HUES6 (cell line): ENCODE data around the gene ARFGEF3.
"Not testable (repeated sequence)": the region's sequence is repeated elsewhere in the genome, so short reads cannot be mapped to it uniquely, and the experiment has no call there.

Source experiments
- H3K27ac ChIP-seq: 2 replicates; pipeline ENCODE4 v1.7.0; 2013; ENCODE audit warnings: low read depth, mild to moderate bottlenecking, low read length, inconsistent platforms
- H3K27me3 ChIP-seq: 2 replicates; pipeline ENCODE4 v1.6.1; 2013; ENCODE audit warnings: low read length; ENCODE audit not compliant: control insufficient read depth, insufficient read depth
- H3K36me3 ChIP-seq: 2 replicates; pipeline ENCODE4 v1.6.1; 2013; ENCODE audit warnings: low read length; ENCODE audit not compliant: control insufficient read depth, insufficient read depth
- H3K4me1 ChIP-seq: 2 replicates; pipeline ENCODE4 v1.6.1; 2013; ENCODE audit warnings: low read length; ENCODE audit not compliant: control insufficient read depth, insufficient read depth
- H3K4me3 ChIP-seq: 2 replicates; pipeline ENCODE4 v1.5.1; 2013; ENCODE audit warnings: low read depth, low read length
- H3K9ac ChIP-seq: one replicate; pipeline ENCODE4 v1.6.1; 2013; ENCODE audit warnings: mild to moderate bottlenecking, low read length
- H3K9me3 ChIP-seq: 2 replicates; pipeline ENCODE4 v1.6.1; 2013; ENCODE audit warnings: low read depth, low read length; ENCODE audit not compliant: control insufficient read depth, insufficient read depth

Gene ARFGEF3

GRCh38 chr6:138278326-138278725 lies 116.6 kb downstream of the ARFGEF3 start:
- Histone ChIP-seq H3K4me3 (no peak overlapping the region), H3K27ac (no peak overlapping the region)

DNA sequence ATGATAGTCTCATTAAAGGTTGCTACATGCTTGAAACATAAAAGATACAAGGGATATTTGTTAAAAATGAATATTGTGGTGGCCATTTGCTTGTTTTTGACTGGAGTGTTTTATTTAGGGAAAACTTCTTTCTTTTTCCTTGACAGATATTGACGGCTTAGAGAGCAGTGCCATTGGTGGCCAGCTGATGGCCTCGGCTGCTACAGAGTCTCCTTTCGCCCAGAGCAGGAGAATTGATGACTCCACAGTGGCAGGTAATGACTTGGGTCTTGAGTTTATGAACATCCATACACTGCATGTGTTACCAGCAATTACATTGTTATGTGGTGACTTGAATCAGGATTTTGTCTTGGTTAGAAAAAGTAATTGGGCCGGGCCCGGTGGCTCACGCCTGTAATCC lies 124.1 kb downstream of the ARFGEF3 start:
- Histone ChIP-seq H3K4me1 (no peaks in the 10 kb centered on the region), H3K27me3 (no peaks in the 10 kb centered on the region), H3K27ac (no peak overlapping the region)

More at GRCh38 chr6:138278326-138278725, 116.6 kb downstream of the ARFGEF3 start:
- H3K9ac ChIP-seq = no peak overlapping the region
- H3K27me3 ChIP-seq = no peaks in the 10 kb centered on the region
- peaks cover 4% of the 10 kb centered on the region; the same call in 1 of the 2 replicates for H3K36me3 ChIP-seq
- H3K4me1 ChIP-seq = no peaks in the 10 kb centered on the region
- H3K9me3 ChIP-seq = no peaks in the 10 kb centered on the region

DNA sequence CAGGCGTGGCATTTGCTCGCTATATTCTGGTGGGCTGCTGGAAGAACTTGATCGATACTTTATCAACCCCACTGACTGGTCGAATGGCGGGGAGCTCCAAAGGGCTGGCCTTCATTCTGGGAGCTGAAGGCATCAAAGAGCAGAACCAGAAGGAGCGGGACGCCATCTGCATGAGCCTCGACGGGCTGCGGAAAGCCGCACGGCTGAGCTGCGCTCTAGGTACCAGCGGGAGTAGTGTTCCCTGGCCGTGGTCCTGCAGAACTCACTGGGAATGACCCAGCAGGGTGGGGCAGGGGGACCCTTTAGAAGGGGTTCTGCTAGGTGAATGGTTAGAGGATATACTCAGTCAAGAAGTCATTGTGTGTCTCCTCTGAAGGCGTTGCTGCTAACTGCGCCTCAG lies 125.0 kb downstream of the ARFGEF3 start:
- Histone ChIP-seq H3K4me1 (peaks cover 4% of the 10 kb centered on the region; the same call in 1 of the 2 replicates), H3K27ac (no peak overlapping the region), H3K9me3 (no peaks in the 10 kb centered on the region)

More for the DNA sequence above, 124.1 kb downstream of the ARFGEF3 start:
- Histone ChIP-seq H3K9ac (no peak overlapping the region), H3K4me3 (no peak overlapping the region), H3K36me3 (peaks cover 12% of the 10 kb centered on the region; the same call in 1 of the 2 replicates), H3K9me3 (no peaks in the 10 kb centered on the region)

DNA sequence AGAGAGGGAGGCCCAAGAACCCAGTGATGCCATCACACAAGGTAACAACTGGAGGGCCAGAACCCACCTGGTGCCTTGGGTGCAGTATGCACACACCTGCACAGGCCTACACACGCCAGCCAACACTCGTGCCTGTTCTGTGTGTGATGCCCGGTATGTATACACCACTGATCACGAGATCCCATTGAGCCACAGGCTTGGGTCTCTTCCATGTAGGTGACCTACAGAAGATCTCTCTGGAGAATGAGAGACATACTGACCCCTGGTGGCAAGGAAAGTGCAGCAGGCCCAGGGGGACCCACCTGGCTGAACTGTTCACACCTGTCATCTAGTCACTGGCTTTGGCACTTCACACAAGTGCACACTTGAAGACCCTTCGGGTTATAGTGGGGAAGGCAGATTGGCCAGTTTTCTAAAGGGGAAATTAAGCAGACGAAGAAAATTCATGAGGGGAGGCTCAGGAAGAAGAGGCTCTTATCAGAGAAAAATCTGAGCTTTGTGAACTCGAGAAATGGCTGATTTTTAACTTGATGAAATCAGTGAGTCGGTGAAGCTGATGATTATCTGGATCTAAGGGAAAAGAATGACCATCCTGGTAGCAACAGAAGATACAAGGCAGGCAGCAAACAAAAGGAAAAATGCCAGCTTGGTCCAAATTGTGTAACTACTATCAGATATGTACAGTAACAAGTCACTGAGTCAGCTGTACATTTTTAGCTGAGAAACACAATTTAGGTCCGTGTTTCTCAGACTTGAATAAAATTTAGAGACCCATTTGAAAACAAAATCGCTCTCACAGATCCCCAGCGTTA lies 125.6 kb downstream of the ARFGEF3 start:
- H3K27me3 ChIP-seq = no peaks in the 10 kb centered on the region
- H3K4me3 ChIP-seq = no peak overlapping the region
- H3K9me3 ChIP-seq = no peaks in the 10 kb centered on the region
- H3K4me1 ChIP-seq = peaks cover 4% of the 10 kb centered on the region; the same call in 1 of the 2 replicates
- H3K36me3 ChIP-seq = peaks cover 12% of the 10 kb centered on the region; the same call in 1 of the 2 replicates
- no peak overlapping the region for H3K27ac ChIP-seq
- no peak overlapping the region for H3K9ac ChIP-seq

More for the DNA sequence above, 125.0 kb downstream of the ARFGEF3 start:
- H3K27me3 ChIP-seq = no peaks in the 10 kb centered on the region
- peaks cover 12% of the 10 kb centered on the region; the same call in 1 of the 2 replicates for H3K36me3 ChIP-seq
- H3K9ac ChIP-seq = no peak overlapping the region
- no peak overlapping the region for H3K4me3 ChIP-seq

GRCh38 chr6:138288428-138289085 lies 126.8 kb downstream of the ARFGEF3 start:
- H3K4me1 ChIP-seq, H3K27me3 ChIP-seq, H3K27ac ChIP-seq, H3K9ac ChIP-seq, H3K9me3 ChIP-seq, H3K4me3 ChIP-seq: not testable (repeated sequence)
- H3K36me3 ChIP-seq = peaks cover 12% of the 10 kb centered on the region; the same call in 1 of the 2 replicates

DNA sequence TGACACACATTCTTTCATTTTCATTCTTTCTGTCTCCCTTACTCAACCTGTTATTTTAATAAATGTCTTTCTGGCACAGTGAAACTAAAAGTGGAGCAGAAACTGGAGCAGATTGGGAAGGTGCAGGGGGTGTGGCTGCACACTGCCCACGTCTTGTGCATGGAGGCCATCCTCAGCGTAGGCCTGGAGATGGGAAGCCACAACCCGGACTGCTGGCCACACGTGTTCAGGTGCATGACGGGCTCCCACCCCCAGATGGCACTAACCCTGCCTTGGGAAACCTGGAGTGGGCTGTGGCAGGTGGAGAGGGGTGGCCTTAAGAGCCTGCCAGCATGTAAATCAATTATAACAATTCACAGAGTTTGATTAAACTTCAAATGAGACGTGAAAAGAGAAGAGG lies 128.0 kb downstream of the ARFGEF3 start:
- Histone ChIP-seq H3K9ac (no peak overlapping the region), H3K4me3 (no peak overlapping the region), H3K9me3 (no peaks in the 10 kb centered on the region), H3K27ac (no peak overlapping the region), H3K36me3 (peaks cover 15% of the 10 kb centered on the region; the same call in 1 of the 2 replicates), H3K4me1 (peaks cover 4% of the 10 kb centered on the region; the same call in 1 of the 2 replicates), H3K27me3 (peaks cover 3% of the 10 kb centered on the region; the same call in 1 of the 2 replicates)

- Histone ChIP-seq H3K27me3 (peaks cover 3% of the 10 kb centered on the region; the same call in 1 of the 2 replicates), H3K36me3 (peaks cover 15% of the 10 kb centered on the region; the same call in 1 of the 2 replicates), H3K4me3 (no peak overlapping the region), H3K9ac (no peak overlapping the region), H3K4me1 (peaks cover 4% of the 10 kb centered on the region; the same call in 1 of the 2 replicates), H3K27ac (no peak overlapping the region), H3K9me3 (no peaks in the 10 kb centered on the region)
Observed at GRCh38 chr6:138290423-138290962, 128.8 kb downstream of the ARFGEF3 start.

GRCh38 chr6:138291036-138291848 lies 129.5 kb downstream of the ARFGEF3 start:
- Histone ChIP-seq H3K9me3 (no peaks in the 10 kb centered on the region), H3K4me3 (no peak overlapping the region), H3K27me3 (peaks cover 3% of the 10 kb centered on the region; the same call in 1 of the 2 replicates), H3K9ac (no peak overlapping the region), H3K4me1 (peaks cover 4% of the 10 kb centered on the region; the same call in 1 of the 2 replicates), H3K27ac (no peak overlapping the region), H3K36me3 (peaks cover 15% of the 10 kb centered on the region; the same call in 1 of the 2 replicates)

- peaks cover 11% of the 10 kb centered on the region; the same call in 1 of the 2 replicates for H3K36me3 ChIP-seq
- no peak overlapping the region for H3K27ac ChIP-seq
- H3K9me3 ChIP-seq = no peaks in the 10 kb centered on the region
- H3K9ac ChIP-seq = no peak overlapping the region
- H3K4me1 ChIP-seq = peaks cover 4% of the 10 kb centered on the region; the same call in 1 of the 2 replicates
- H3K27me3 ChIP-seq = peaks cover 3% of the 10 kb centered on the region; the same call in 1 of the 2 replicates
- no peak overlapping the region for H3K4me3 ChIP-seq
Observed at GRCh38 chr6:138291849-138292181, 130.1 kb downstream of the ARFGEF3 start.

DNA sequence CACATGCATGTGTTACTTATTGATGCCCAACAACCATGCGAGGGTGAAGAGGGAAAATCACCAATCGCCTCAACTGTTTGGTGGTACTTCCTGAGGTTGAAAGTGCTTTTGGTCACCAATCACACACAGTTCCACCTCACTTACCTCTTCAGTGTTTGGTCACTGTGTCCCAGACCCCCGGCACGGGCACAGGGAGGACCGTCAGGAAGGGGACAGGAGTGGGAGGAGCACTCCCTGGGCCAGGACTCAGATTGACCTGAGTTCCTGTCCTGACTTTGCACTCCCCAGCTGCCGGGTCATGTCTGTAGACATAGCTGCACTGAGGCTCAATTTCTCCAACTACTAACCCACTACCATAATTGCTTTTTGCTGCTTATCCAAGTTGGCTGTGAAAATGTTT lies 130.7 kb downstream of the ARFGEF3 start:
- Histone ChIP-seq H3K27me3 (peaks cover 3% of the 10 kb centered on the region; the same call in 1 of the 2 replicates), H3K27ac (no peak overlapping the region), H3K9me3 (no peaks in the 10 kb centered on the region), H3K36me3 (peaks cover 7% of the 10 kb centered on the region; the same call in 1 of the 2 replicates), H3K4me3 (no peak overlapping the region), H3K4me1 (peaks cover 4% of the 10 kb centered on the region; the same call in 1 of the 2 replicates), H3K9ac (no peak overlapping the region)
